GM19035 (cell line): Measurements from ENCODE around the gene AUTS2.
A peak's percentile ranks its signal among the peaks of the same experiment; 100 is the strongest.

Experiments
- ATAC-seq: cut with Tn5 transposase; IDR thresholded peaks from one replicate; pipeline ENCODE4 v1.9.1; 2021; ENCODE audit not compliant: unreplicated experiment

Gene AUTS2

DNA sequence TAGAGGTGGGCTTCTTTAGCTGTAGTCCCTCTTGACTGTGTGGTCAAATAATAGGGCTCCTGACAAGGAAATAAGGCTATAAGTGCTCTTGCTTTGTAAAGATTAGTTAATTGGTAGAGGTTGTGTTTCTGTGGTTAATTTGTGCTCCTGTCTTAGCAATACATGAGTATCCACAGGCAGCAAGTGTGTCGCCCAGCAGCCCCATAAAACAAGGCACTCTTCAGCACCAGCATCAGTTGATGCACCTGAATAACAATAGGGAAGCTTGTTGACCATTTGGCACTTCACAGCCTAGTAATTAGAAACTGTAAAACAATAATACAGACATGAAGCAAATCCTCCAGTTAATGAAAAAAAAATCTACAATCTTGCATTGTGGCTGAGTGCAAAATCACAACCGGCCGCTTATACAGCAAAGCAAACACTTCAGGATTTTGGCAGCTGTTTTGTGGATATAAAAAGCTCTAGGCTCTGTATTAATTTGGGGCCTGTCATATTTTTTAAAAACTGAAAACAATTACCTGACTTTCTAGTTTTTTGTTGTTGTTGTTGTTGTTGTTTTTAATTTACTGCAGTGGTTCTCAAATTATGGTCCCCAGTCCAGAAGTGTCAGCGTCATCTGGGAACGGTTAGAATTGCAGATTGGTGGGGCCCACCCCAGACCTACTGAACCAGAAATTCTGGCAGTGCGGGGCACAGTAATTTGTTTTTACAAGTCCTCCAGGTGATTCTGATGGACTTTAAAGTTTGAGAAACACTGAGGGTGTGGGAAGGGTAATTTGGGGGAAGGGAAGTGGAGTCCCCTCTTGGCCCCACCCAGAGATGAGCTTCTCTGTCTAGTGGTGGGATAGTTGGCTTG is 56.8 kb downstream of the AUTS2 start:
- no peak for ATAC-seq

DNA sequence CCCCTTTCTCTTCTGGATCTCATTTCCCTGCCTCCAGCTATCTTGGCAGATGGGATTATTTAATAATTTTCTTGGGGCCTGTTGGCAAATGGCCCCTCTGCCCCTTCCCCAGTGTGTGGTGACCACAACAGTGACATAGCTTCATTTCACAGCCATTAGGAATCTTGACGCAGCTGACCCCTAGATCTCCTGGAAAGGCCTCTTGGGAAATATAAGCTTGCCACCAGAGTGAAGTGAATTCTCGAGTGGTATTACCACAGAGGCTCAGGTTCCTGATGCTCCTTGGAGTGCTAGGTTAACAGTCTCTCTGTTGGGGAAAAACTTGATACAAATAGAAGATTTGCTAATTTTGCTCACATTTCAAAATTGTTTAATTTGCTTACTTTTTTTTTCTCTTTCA is 57.8 kb downstream of the AUTS2 start:
- ATAC-seq: no peak

DNA sequence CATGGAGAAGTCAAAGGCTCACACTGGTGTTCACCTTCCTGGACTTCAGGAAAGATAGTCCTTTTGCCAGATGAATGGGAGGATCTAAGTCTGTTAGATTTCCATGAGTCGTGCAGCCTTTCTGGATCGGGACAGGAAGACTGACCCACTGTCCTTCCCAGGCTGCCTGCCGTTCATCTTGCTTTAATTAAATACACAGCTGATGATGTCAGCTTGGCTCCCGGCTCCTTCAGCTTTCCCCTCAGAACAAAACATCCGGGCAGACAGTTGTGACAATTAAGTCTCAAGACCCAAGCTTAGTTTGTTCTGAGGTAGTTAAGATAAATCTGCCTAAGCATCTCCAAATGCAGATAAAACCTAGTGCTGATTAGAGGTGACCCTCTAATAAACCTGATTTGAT is 58.6 kb downstream of the AUTS2 start:
- no peak for ATAC-seq

GRCh38 chr7:69657331-69657730 is 59.1 kb downstream of the AUTS2 start:
- no peak for ATAC-seq

DNA sequence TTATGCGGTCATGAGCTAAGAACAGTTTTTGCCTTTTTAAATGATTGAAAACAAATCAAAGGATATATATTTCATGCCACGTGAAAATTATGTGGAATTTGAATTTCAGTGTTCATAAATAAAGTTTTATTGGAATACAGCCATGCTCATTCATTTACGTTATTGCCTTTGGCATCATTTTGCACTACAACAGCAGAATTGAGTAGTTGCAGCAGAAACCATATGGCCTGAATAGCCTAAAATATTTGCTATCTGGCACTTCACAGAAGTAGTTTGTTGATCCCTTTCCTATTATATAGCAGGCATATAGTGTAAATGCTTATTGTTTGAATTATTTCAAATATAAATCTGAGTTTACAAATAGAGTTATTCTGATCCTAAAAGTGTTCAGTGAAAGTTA is 59.7 kb downstream of the AUTS2 start:
- no peak for ATAC-seq

GRCh38 chr7:69659983-69660382 is 61.7 kb downstream of the AUTS2 start:
- ATAC-seq: no peak

- no peak for ATAC-seq
Observed at GRCh38 chr7:69661342-69661741, 63.1 kb downstream of the AUTS2 start.

DNA sequence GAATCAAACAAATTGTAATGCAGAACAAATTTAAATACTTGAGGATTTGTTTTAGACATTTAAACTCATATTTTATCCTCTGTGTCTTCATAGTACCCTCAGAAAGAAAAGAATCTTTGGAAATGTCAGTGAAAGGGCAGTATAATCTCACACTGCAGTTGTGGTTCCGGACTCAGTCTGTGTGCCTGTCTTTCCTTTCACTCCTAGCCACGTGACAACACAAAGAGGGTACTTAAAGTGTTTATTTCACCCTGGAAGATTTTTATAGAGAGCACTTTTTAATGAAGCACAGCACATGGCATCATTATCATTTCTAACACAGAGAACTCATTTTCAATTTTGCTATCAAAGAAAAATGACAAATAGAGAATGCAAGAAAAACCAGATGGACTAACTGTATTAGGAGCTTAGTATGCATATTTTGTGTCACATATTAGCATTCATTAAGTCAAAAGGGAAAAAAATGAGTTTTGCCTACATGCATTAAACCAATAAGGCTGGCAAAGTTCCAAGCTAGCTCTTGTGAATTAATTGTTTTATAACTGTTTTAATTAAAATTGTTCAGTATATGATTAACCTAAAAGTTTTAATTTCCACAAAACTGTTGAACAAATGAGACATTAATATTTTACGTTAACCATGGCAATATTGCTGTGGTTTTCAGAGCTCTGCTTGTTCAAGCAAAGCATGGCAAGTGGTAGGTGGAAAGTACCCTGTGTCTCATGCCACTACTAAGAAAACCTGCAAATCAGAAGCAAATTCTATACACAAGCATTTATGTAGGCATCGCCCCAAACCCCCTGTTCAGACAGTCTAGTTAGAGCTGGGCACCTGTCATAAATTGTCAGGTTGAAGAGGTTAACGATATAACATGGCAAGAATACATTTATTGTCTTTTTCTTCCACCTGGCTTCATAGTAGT is 65.9 kb downstream of the AUTS2 start:
- ATAC-seq: no peak

GRCh38 chr7:69665369-69665768 is 67.1 kb downstream of the AUTS2 start:
- no peak for ATAC-seq

- no peak for ATAC-seq
Observed at GRCh38 chr7:69668339-69668870, 70.1 kb downstream of the AUTS2 start.

DNA sequence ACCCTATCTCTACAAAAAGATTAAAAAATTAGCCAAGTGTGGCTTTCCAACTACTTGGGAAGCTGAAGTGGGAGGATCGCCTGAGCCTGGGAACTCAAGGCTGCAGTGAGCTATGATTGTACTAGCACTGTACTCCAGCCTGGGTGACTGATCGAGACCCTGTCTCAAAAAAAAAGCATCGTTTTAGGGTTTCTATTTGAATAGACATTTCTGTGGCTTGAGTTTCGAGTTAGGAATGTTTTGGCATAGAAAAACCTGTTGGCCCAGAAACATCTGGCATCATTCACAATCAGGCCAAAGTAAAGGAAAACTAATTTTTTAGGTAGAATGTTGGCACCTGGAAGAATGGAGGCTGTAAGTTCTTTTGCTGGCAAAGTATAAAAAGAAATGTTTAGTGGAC is 72.4 kb downstream of the AUTS2 start:
- no peak for ATAC-seq

DNA sequence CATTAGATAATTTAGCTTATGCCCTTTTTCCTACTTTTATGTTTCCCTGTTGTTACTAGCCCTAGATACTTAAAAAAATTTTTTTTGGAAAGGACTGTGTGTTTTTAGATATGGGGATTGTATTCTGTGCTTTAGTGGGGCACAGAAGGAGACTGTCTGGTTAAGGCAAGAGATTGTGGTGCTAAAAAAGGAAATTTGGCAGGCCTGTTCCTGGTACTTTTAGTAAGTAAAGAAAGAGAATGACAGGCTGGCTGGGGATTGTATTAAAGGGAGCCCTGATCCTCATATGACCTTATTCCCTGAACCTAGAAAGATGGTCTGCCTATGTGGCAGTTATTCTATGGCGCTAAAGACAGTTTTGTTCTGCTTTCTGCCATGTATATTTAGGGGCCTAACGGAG is 74.8 kb downstream of the AUTS2 start:
- no peak for ATAC-seq

- peak; percentile 74 for ATAC-seq
Observed at GRCh38 chr7:69674701-69675182, 76.5 kb downstream of the AUTS2 start.

DNA sequence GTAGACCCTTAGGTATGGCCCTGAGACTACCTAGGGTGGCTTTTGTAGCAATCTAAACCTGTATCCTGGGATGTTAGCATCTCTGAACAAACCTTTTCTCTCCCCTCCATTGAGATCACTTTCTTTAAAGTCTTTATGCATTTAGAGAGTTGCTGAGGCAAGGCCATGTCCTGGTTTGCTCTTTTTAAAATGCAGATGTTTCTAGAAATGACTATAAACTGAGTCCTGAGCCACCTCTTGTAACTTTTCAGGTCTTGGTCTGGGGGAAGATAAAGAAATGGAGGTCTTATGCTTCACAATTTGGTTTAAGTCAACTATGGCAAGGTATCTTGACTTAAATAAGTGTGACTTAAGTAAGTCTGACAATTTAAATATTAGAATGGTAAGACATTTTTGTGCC is 78.0 kb downstream of the AUTS2 start:
- ATAC-seq: no peak

GRCh38 chr7:69677054-69677852 is 79.0 kb downstream of the AUTS2 start:
- no peak for ATAC-seq

- no peak for ATAC-seq
Observed at GRCh38 chr7:69677881-69678493, 79.7 kb downstream of the AUTS2 start.

DNA sequence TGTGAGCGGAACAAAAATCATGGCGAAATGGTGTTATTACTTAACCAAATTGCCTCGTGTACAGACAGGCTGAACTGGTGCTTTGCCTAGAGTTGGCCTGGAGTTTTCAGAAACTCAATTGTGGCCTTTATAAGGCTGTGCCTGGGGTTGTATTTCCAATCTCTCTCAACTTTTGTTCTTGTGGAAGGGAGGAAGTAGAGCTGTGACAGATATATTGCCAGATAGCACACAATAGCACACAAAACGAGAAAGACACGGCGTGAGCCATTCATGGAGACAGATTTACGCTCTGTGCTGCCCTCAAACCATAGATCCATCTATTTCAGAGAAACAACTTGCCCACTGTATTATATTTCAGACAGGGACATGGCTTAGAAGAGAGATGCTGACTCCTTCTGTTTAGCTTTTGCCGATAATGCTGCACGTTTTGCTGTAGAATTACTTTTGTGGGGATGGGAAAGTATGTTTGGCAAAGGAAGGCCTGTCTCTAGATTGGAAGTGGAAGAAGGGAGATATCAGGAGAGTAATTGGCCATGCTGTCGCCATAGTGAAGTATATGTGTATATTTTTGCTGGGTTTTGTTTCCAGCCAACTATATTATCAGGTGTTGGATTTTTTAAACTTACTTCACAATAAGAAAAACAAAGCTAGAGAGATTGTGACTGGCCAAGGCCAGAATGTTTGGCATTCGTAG is 80.4 kb downstream of the AUTS2 start:
- no peak for ATAC-seq

- no peak for ATAC-seq
Observed at GRCh38 chr7:69681181-69681580, 82.9 kb downstream of the AUTS2 start.

- ATAC-seq: no peak
Observed at GRCh38 chr7:69682518-69682917, 84.2 kb downstream of the AUTS2 start.

DNA sequence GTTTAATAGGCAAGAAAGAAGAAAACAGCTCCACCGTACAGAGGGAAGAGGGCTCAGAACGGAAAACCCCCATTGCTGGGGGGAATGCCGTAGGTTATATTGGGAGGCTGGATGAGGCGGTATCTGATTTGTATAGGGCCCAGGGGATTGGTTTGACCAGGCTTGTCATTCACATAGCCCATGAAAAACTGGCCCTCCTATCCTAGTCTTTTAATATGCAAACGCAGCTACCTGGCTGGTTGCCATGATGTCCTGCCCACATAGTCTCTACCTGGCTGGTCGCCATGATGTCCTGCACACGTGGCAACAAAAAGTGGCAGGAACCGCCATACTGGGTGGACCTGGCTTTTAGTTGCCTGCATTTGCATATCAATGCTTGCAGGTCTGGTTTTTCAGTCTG is 84.7 kb downstream of the AUTS2 start:
- no peak for ATAC-seq
